ENCODE data around the gene CLIC3.

The CLIC3 gene

GRCh38 chr9:137030538-137031527 is 34.5 kb upstream of the CLIC3 start:
- DNase-seq (ENCODE audit: low spot score): no peak

GRCh38 chr9:137030006-137030405 is 33.6 kb upstream of the CLIC3 start:
- DNase-seq (ENCODE audit: low spot score): no peak

GRCh38 chr9:137029058-137029936 is 32.9 kb upstream of the CLIC3 start:
- DNase-seq (ENCODE audit: low spot score): peak; percentile 92

- peak; percentile 82 for DNase-seq (ENCODE audit: low spot score)
These were observed 32.1 kb upstream of the CLIC3 start for GRCh38 chr9:137028263-137029057.

GRCh38 chr9:137027369-137028262 is 31.2 kb upstream of the CLIC3 start, which contains the start of gene ABCA2:
Gene ABCA2 (minus strand): TSS chr9:137028237. CDS start chr9:137028140, 97 bp downstream.
- peak; percentile 71 for DNase-seq (ENCODE audit: low spot score)

- no peak for DNase-seq (ENCODE audit: low spot score)
These were observed 30.5 kb upstream of the CLIC3 start for GRCh38 chr9:137026828-137027227.

GRCh38 chr9:137026384-137026783 is 30.0 kb upstream of the CLIC3 start:
- DNase-seq (ENCODE audit: low spot score): no peak

GRCh38 chr9:137025517-137025966 is 29.2 kb upstream of the CLIC3 start:
- no peak for DNase-seq (ENCODE audit: low spot score)

- no peak for DNase-seq (ENCODE audit: low spot score)
These were observed 27.2 kb upstream of the CLIC3 start for GRCh38 chr9:137023583-137023991.

- no peak for DNase-seq (ENCODE audit: low spot score)
These were observed 26.8 kb upstream of the CLIC3 start for GRCh38 chr9:137023157-137023556.

- no peak for DNase-seq (ENCODE audit: low spot score)
These were observed 26.3 kb upstream of the CLIC3 start for GRCh38 chr9:137022662-137023008.

GRCh38 chr9:137021979-137022661 is 25.8 kb upstream of the CLIC3 start:
- DNase-seq (ENCODE audit: low spot score): peak; percentile 78

GRCh38 chr9:137021568-137021978 is 25.2 kb upstream of the CLIC3 start:
- DNase-seq (ENCODE audit: low spot score): no peak

- DNase-seq (ENCODE audit: low spot score): no peak
These were observed 24.6 kb upstream of the CLIC3 start for GRCh38 chr9:137020771-137021567.

GRCh38 chr9:137019891-137020683 is 23.7 kb upstream of the CLIC3 start:
- DNase-seq (ENCODE audit: low spot score): no peak

GRCh38 chr9:137018761-137019559 is 22.6 kb upstream of the CLIC3 start:
- DNase-seq (ENCODE audit: low spot score): no peak

- DNase-seq (ENCODE audit: low spot score): no peak
These were observed 21.6 kb upstream of the CLIC3 start for GRCh38 chr9:137017791-137018497.

Data from ecto neural progenitor cell (in vitro differentiated cells).